Kidney glomerular epithelial cell (primary cell): ENCODE results near the gene SKP1.
"Not testable (repeated sequence)": the region's sequence is repeated elsewhere in the genome, so short reads cannot be mapped to it uniquely, and the experiment has no call there.

Source experiments
- DNase-seq: peaks from one replicate; lab custom pipeline; 2025; lab: John Stamatoyannopoulos, UW

SKP1 gene

GRCh38 chr5:134176511-134177368 lies at the start of gene SKP1:
TSS of gene SKP1 (minus strand) at chr5:134176950. CDS start at chr5:134174022, 2,928 bp downstream.
- DNase-seq: peak; percentile 81

GRCh38 chr5:134225780-134226440 lies 49.2 kb upstream of the SKP1 start, which contains the start of gene PPP2CA:
TSS of gene PPP2CA (minus strand) at chr5:134226073. CDS start at chr5:134225861, 212 bp downstream.
- peak; percentile 94 for DNase-seq

GRCh38 chr5:134224888-134225779 lies 48.4 kb upstream of the SKP1 start:
- peak; percentile 43 for DNase-seq

GRCh38 chr5:134223406-134224248 lies 46.9 kb upstream of the SKP1 start:
- DNase-seq: no peak

- not testable (repeated sequence) for DNase-seq
Observed at GRCh38 chr5:134221690-134222089, 44.9 kb upstream of the SKP1 start.

GRCh38 chr5:134215757-134216156 lies 39.0 kb upstream of the SKP1 start:
- DNase-seq: no peak

GRCh38 chr5:134211263-134212031 lies 34.7 kb upstream of the SKP1 start:
- not testable (repeated sequence) for DNase-seq

GRCh38 chr5:134209477-134210245 lies 32.9 kb upstream of the SKP1 start:
- no peak for DNase-seq

GRCh38 chr5:134207696-134208095 lies 30.9 kb upstream of the SKP1 start:
- DNase-seq: no peak

GRCh38 chr5:134206627-134207160 lies 29.9 kb upstream of the SKP1 start:
- no peak for DNase-seq

- no peak for DNase-seq
Observed at GRCh38 chr5:134204575-134204974, 27.8 kb upstream of the SKP1 start.

- DNase-seq: no peak
Observed at GRCh38 chr5:134203630-134204029, 26.9 kb upstream of the SKP1 start.

- DNase-seq: no peak
Observed at GRCh38 chr5:134195666-134196065, 18.9 kb upstream of the SKP1 start.

GRCh38 chr5:134189031-134189430 lies 12.3 kb upstream of the SKP1 start:
- no peak for DNase-seq

GRCh38 chr5:134188092-134188491 lies 11.3 kb upstream of the SKP1 start:
- DNase-seq: no peak

GRCh38 chr5:134184155-134185135 lies 7.7 kb upstream of the SKP1 start:
- DNase-seq: peak; percentile 25

- DNase-seq: no peak
Observed at GRCh38 chr5:134183481-134183880, 6.7 kb upstream of the SKP1 start.

- no peak for DNase-seq
Observed at GRCh38 chr5:134178096-134178419, 1.3 kb upstream of the SKP1 start.
